ENCODE data around the gene MR1. TPM values are rescaled to one million over a fixed set of nuclear protein-coding genes. Genes with fewer than 3 reads are reported as not detected.

Gene MR1
- total RNA-seq = 10 to 100 TPM in 1 of 6 experiments, 1 to 10 TPM in 5; 5.6 to 11.6 (median 6.6) TPM
- long read RNA-seq, partial matches to known transcripts = 0 of 3 reads
- long read RNA-seq, other reads (novel, unspliced or antisense) = 1 of 3 reads

GRCh38 chr1:181033799-181034451 is at the start of gene MR1:
Gene MR1, plus strand, starts transcription at chr1:181033983. Its CDS starts 25 bp downstream, at chr1:181034008.
- Histone ChIP-seq H3K4me3 (peak within 1 kb of the TSS; percentile 38 to 58 (median 51)), H3K9me3 (no peaks in the 10 kb centered on the region), H3K36me3 (no peaks in the 10 kb centered on the region), H3K27ac (peak within 1 kb of the TSS; percentile 84 to 88 (median 86)), H3K4me1 (peaks cover 0 to 15% (median 5%) of the 10 kb centered on the region in 4 donors), H3K27me3 (no peaks in the 10 kb centered on the region)
- TF ChIP-seq, protein P1, sequence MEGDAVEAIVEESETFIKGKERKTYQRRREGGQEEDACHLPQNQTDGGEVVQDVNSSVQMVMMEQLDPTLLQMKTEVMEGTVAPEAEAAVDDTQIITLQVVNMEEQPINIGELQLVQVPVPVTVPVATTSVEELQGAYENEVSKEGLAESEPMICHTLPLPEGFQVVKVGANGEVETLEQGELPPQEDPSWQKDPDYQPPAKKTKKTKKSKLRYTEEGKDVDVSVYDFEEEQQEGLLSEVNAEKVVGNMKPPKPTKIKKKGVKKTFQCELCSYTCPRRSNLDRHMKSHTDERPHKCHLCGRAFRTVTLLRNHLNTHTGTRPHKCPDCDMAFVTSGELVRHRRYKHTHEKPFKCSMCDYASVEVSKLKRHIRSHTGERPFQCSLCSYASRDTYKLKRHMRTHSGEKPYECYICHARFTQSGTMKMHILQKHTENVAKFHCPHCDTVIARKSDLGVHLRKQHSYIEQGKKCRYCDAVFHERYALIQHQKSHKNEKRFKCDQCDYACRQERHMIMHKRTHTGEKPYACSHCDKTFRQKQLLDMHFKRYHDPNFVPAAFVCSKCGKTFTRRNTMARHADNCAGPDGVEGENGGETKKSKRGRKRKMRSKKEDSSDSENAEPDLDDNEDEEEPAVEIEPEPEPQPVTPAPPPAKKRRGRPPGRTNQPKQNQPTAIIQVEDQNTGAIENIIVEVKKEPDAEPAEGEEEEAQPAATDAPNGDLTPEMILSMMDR (IDR thresholded peaks at IDR 0.05) = no peak
- peak; percentile 80 for TF ChIP-seq POLR2A (IDR thresholded peaks at IDR 0.05)
- WGBS (ENCODE audit: insufficient coverage, low coverage, low lambda C conversion rate, missing lambda C conversion rate) = 0% methylated on average over 9 of the region's 9 CpGs
- peak in 1 of 3 donors; percentile 48 for DNase-seq
- ATAC-seq = peak; percentile 93 to 95 (median 94)
- intact Hi-C loops (cut with DNase I) = no loop called here

DNA sequence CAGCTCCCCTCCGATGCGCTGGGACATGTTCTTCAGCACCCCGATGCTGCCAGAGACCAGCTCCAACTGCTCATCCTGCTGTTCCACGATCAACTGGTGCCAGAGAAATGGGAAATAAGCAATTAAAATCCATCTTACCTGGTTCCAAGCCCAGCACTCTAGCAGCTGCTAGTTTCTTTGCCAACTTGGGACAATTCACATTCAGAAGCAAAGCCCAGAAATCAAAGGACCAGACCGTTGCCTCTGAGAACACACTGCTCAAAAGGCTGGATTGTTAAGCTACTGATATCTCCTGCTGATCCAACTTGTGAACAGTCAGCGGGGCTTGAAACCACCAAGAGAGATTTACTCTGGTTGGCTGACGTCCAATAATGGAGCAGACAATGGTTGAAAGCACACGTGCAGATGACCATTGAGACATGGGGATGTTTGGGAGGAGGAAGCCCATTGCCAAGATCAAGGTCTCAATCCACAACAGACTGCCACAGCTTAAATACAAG is 45.5 kb upstream of the MR1 start:
- Histone ChIP-seq H3K4me1 (no peaks in the 10 kb centered on the region), H3K4me3 (no peak overlapping the region), H3K27me3 (no peaks in the 10 kb centered on the region), H3K9me3 (no peaks in the 10 kb centered on the region), H3K36me3 (peaks cover 0 to 57% (median 12%) of the 10 kb centered on the region in 4 donors), H3K27ac (no peak overlapping the region)
- ATAC-seq = no peak
- no peak for TF ChIP-seq POLR2A (IDR thresholded peaks at IDR 0.05)
- TF ChIP-seq, protein P1 (IDR thresholded peaks at IDR 0.05) = no peak
- intact Hi-C loops (cut with DNase I) = no loop called here
- no peak for DNase-seq
- WGBS (ENCODE audit: insufficient coverage, low coverage, low lambda C conversion rate, missing lambda C conversion rate) = 80% methylated on average over 8 of the region's 8 CpGs

DNA sequence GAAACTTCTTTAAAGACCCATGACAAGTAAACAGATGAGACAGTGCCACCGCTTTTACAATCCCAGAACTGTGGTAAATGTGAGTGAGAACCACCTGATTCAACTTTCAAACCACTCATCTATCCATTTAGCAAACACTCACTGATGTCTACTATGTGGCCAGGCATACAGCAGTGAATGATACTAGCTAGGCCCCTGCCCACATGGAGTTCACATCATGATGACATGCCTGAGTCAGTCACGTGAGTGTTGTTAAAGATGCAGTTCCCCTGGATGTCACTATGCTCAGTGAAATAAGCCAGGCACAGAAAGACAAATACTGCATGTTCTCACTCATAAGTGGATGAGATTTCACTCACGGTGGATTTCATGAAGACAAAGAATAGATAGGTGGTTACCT is 39.5 kb upstream of the MR1 start:
- H3K4me1 ChIP-seq = no peaks in the 10 kb centered on the region
- WGBS (ENCODE audit: insufficient coverage, low coverage, low lambda C conversion rate, missing lambda C conversion rate) = 71% methylated on average over 3 of the region's 3 CpGs
- TF ChIP-seq, protein P1 (IDR thresholded peaks at IDR 0.05) = no peak
- no peak for TF ChIP-seq POLR2A (IDR thresholded peaks at IDR 0.05)
- DNase-seq (no peak), ATAC-seq (no peak)
- no peak overlapping the region for H3K27ac ChIP-seq
- H3K9me3 ChIP-seq = no peaks in the 10 kb centered on the region
- no peaks in the 10 kb centered on the region for H3K27me3 ChIP-seq
- H3K4me3 ChIP-seq = no peak overlapping the region
- H3K36me3 ChIP-seq = peaks cover 0 to 14% (median 6%) of the 10 kb centered on the region in 4 donors
- intact Hi-C loops (cut with DNase I) = no loop called here

DNA sequence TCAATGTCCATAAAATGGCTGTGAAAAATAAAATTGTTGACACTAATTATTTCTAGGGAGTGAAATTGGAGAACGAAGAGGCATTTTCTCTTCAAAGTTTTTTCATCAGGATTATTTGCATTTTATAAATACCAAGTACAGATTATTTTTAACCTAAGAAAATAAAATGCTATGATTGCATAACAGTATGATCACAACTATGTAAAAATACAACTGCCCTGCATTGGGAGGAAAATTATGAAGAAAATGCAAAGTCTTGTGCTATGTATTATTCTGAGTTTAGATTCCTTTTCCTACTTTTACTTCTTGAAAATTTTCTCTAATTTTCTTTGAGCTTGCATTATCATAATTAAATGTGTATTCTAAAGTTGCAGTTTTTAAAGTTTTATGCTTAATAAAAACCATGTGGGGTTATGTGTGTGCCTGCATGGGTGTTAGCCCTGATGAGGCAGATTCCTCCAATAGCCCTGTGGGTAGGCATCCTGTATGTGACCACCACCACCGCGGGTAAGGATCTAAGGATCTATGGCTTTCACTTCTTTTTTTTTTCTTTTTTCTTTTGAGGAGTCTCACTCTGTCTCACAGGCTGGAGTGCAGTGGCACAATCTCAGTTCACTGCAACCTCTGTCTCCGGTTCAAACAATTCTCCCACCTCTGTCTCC is 35.8 kb upstream of the MR1 start:
- Histone ChIP-seq H3K27ac (no peak overlapping the region), H3K4me3 (no peak overlapping the region), H3K27me3 (no peaks in the 10 kb centered on the region), H3K36me3 (peaks cover 0 to under 1% (median 0%) of the 10 kb centered on the region in 4 donors), H3K9me3 (no peaks in the 10 kb centered on the region), H3K4me1 (no peaks in the 10 kb centered on the region)
- no peak for ATAC-seq
- intact Hi-C loops (cut with DNase I) = no loop called here
- TF ChIP-seq POLR2A (IDR thresholded peaks at IDR 0.05) = no peak
- TF ChIP-seq, protein P1 (IDR thresholded peaks at IDR 0.05) = no peak
- DNase-seq = no peak
- WGBS (ENCODE audit: insufficient coverage, low coverage, low lambda C conversion rate, missing lambda C conversion rate) = 91% methylated on average over 3 of the region's 4 CpGs
